ENCODE data around the gene RENBP.

DNA sequence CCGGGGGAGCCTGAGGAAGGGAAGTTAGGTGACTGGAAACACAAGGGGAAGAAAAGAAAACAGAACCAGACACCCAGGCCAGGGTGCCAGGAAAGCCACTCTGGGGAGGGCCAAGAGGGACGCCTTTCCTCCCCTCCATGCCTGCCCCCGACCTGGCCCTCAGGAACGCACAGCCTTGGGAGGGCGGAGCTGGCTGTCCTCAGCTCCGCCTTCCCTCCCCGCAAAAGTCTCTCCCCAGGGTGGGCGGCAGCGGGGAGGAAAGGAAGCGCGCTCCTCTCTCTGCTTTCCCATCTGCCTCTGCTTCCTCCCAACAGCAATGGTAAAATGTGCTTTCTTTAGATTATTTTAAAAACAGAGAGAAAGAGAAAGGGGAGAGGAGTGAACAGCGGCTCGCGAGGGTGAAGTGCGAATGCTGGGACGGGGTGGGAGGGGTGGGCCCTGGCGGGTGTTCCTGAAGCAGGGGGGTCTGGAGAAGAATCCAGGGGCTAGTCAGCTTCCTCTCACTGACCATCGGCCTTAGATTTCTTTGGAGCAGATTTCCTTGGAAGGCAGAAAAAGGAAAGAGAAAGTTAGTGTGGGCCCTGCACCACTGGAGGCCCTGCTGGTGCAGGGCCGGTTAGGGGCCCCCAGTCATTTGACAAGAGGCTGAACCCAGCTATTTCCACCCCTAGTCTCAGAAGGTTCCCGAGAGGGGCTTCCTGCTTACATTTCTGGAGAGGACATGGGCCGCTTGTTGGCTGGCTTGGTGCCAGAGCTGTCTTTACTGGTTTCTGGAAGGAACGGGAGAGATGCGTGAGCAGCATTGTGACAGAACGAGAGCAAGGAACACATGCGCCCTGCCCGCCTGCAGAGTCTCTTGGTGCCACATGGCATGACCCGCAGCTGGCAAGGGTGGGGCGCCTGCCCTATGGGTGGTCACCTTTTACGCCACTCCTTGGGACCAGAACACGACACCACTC lies 4.7 kb upstream of the RENBP start:
- TF ChIP-seq POLR2A (IDR thresholded peaks at IDR 0.05; ENCODE audit: low read depth, low read length) (no peak), POLR2AphosphoS5 (IDR thresholded peaks at IDR 0.05; ENCODE audit: low read depth, low read length) (no peak)
